GM12878 (cell line): ENCODE results near the gene LARGE1. TPM values are rescaled to one million over a fixed set of nuclear protein-coding genes. Genes with fewer than 3 reads are reported as not detected.

ENCODE experiments used
- ATAC-seq: fragments of 200-7000 bp; cut with Tn5 transposase; 3 replicates; pipeline ENCODE4 v1.9.1; 2020; ENCODE audit warnings: mild to moderate bottlenecking, moderate library complexity
- BruUV-seq: library from RNA; stranded (reverse); fragments of 400-500 nt; replicated peaks from 2 replicates; lab custom pipeline; 2021; lab: Mats Ljungman, UMichigan
- CTCF ChIA-PET: fragments of 300-600 bp; sonication (Branson Sonifier 250); formaldehyde crosslinking; extraction: SDS; loops from one replicate; lab custom pipeline; 2021; ENCODE audit warnings: inconsistent platforms; lab: Yijun Ruan, JAX
- POLR2A ChIA-PET: fragments of 350-600 bp; formaldehyde crosslinking; extraction: SDS; loops from one replicate; lab custom pipeline; 2021; ENCODE audit warnings: inconsistent platforms; lab: Charles Lee
- RAD21 ChIA-PET: fragments of 300-600 bp; sonication (Branson Sonifier 250); formaldehyde crosslinking; loops from one replicate; lab custom pipeline; 2023; ENCODE audit warnings: antibody characterized with exemption; ENCODE audit not compliant: unreplicated experiment; lab: Charles Lee
- SMC1A ChIA-PET: fragments of 300-600 bp; sonication (Branson Sonifier 250); formaldehyde crosslinking; loops from one replicate; lab custom pipeline; 2023; ENCODE audit not compliant: unreplicated experiment, uncharacterized antibody; lab: Charles Lee
- DNase-seq: peaks from one replicate; pipeline ENCODE4 v3.0.0-alpha.2; 2011; ENCODE audit warnings: low read depth, low spot score
- FAIRE-seq: peaks from 3 replicates; lab custom pipeline; 2011; peaks lifted over from hg19 to GRCh38; lab: Jason Lieb, UNC
- H2AFZ ChIP-seq: 2 replicates; pipeline ENCODE4 v1.6.0; 2011; ENCODE audit warnings: low read depth, low read length, control low read depth; ENCODE audit not compliant: control insufficient read depth
- H3K27ac ChIP-seq: 2 replicates; pipeline ENCODE4 v1.5.1; 2011; ENCODE audit warnings: control low read depth; ENCODE audit not compliant: control insufficient read depth, insufficient read depth
- H3K27me3 ChIP-seq, 2 experiments: replicated peaks in 1 of 2; 2 replicates each; pipeline versions ENCODE4 v1.6.0 to v1.6.1; 2011; ENCODE audit warnings: low read length in 1 of 2; ENCODE audit not compliant: control insufficient read depth in 2 of 2, insufficient read depth in 2 of 2
- H3K36me3 ChIP-seq, 2 experiments: 2 replicates each; pipeline ENCODE4 v1.5.1; 2011; ENCODE audit warnings: low read length in 1 of 2; ENCODE audit not compliant: control insufficient read depth in 2 of 2, insufficient read depth in 2 of 2
- H3K4me1 ChIP-seq: 2 replicates; pipeline ENCODE4 v1.6.1; 2011; ENCODE audit warnings: mild to moderate bottlenecking, low read length, moderate library complexity, mixed read lengths; ENCODE audit not compliant: control insufficient read depth, insufficient read depth
- H3K4me2 ChIP-seq: 2 replicates; pipeline ENCODE4 v1.6.0; 2011; ENCODE audit warnings: control low read depth; ENCODE audit not compliant: control insufficient read depth, insufficient read depth
- H3K4me3 ChIP-seq: fragments of 200-600 bp; sonication (generic); 2 replicates; pipeline ENCODE4 v1.5.1; 2016
- H3K79me2 ChIP-seq: 2 replicates; pipeline ENCODE4 v1.6.0; 2011; ENCODE audit warnings: low read length; ENCODE audit not compliant: control insufficient read depth, insufficient read depth
- H3K9ac ChIP-seq: 2 replicates; pipeline ENCODE4 v1.8.0; 2011; ENCODE audit warnings: low read length, control low read depth, mixed read lengths; ENCODE audit not compliant: control insufficient read depth, insufficient read depth
- H3K9me3 ChIP-seq: replicated peaks from 3 replicates; pipeline ENCODE4 v1.5.1; 2011; ENCODE audit warnings: mild to moderate bottlenecking, low read length; ENCODE audit not compliant: control insufficient read depth, insufficient read depth
- H4K20me1 ChIP-seq: 2 replicates; pipeline ENCODE4 v1.6.0; 2011; ENCODE audit not compliant: control insufficient read depth, insufficient read depth
- CBFB ChIP-seq: IDR thresholded peaks from 2 replicates; pipeline ENCODE4 v1.6.1; 2016; ENCODE audit warnings: antibody characterized with exemption, low read depth
- ESRRA ChIP-seq: IDR thresholded peaks from 2 replicates; pipeline ENCODE4 v1.6.1; 2012; ENCODE audit warnings: mild to moderate bottlenecking, low read length, improper control_type of control experiment
- FOXK2 ChIP-seq: fragments of 450-650 bp; IDR thresholded peaks from 2 replicates; pipeline ENCODE4 v1.6.1; 2017; ENCODE audit warnings: mild to moderate bottlenecking, moderate library complexity
- LARP7 ChIP-seq: fragments of 450-650 bp; IDR thresholded peaks from 2 replicates; pipeline ENCODE4 v1.6.1; 2017; ENCODE audit warnings: mild to moderate bottlenecking
- MXI1 ChIP-seq: fragments of 150-350 bp; IDR thresholded peaks from 2 replicates; pipeline ENCODE4 v1.6.1; 2011; ENCODE audit warnings: low read depth, mild to moderate bottlenecking, inconsistent platforms, low read length, improper control_type of control experiment
- MYC ChIP-seq: IDR thresholded peaks from 2 replicates; pipeline ENCODE4 v1.6.1; 2011; ENCODE audit warnings: mild to moderate bottlenecking, low read length, moderate library complexity, inconsistent platforms; ENCODE audit not compliant: insufficient read depth, insufficient replicate concordance, insufficient read length, severe bottlenecking
- NFIC ChIP-seq: IDR thresholded peaks from 2 replicates; pipeline ENCODE4 v1.6.1; 2012; ENCODE audit warnings: low read depth, mild to moderate bottlenecking, inconsistent platforms, low read length, moderate library complexity
- NRF1 ChIP-seq: conservative IDR thresholded peaks from 2 replicates; pipeline ENCODE4 v1.6.1; 2011; ENCODE audit warnings: mild to moderate bottlenecking, low read depth, low read length, improper control_type of control experiment
- RCOR1 ChIP-seq: conservative IDR thresholded peaks from 2 replicates; pipeline ENCODE4 v1.6.1; 2012; ENCODE audit warnings: low read depth, low read length, improper control_type of control experiment
- RFX5 ChIP-seq: IDR thresholded peaks from 2 replicates; pipeline ENCODE4 v1.6.1; 2011; ENCODE audit warnings: low read depth, low read length, improper control_type of control experiment
- RUNX3 ChIP-seq: IDR thresholded peaks from 2 replicates; pipeline ENCODE4 v1.6.1; 2012; ENCODE audit warnings: low read length, inconsistent platforms
- SMC3 ChIP-seq: IDR thresholded peaks from 2 replicates; pipeline ENCODE4 v1.6.1; 2011; ENCODE audit warnings: low read length, improper control_type of control experiment, borderline replicate concordance
- SRF ChIP-seq, 2 experiments: IDR thresholded peaks; 2 replicates each; pipeline ENCODE4 v1.6.1; 2011; ENCODE audit warnings: low read depth in 2 of 2, low read length in 2 of 2, mild to moderate bottlenecking in 1 of 2, moderate library complexity in 1 of 2
- ZBED1 ChIP-seq: IDR thresholded peaks from 2 replicates; pipeline ENCODE4 v1.6.1; 2016; ENCODE audit warnings: borderline replicate concordance
- WGBS: methylation state at CpG from one replicate; pipeline ENCODE4 v1.1.6; 2016; ENCODE audit warnings: low lambda C conversion rate; ENCODE audit not compliant: insufficient replicate concordance, insufficient coverage; ENCODE audit errors: missing lambda C conversion rate; 5-methylcytosine and 5-hydroxymethylcytosine counted together
- in situ Hi-C: fragments of 300-500 bp; cut with MboI; formaldehyde crosslinking; loops from 9 replicates; pipeline ENCODE4 v1.14.3; 2018; ENCODE audit warnings: mixed read lengths
- intact Hi-C: fragments of 100-400 bp; cut with micrococcal nuclease; formaldehyde crosslinking; loops from one replicate; pipeline ENCODE4 v1.14.2; 2022; ENCODE audit not compliant: unreplicated experiment
- polyA plus RNA-seq, 11 experiments: library from polyadenylated mRNA; depleted of rRNA in 4 of 11; unstranded in 6 of 11; stranded (reverse) in 5 of 11; fragments of >200 nt; fragmentation: Nextera tagmentation in 4 of 11; fragmentation: Illumina TruSeq in 1 of 11; extraction: Ambion mirVana in 4 of 11; extraction: Trizol in 1 of 11; gene quantifications; 1 replicate in 1 of 11; 2 replicates in 10 of 11; pipeline versions ENCODE4 v1.2.1 to v1.2.3, GENCODE V29; 2011 to 2016; ENCODE audit warnings: inconsistent platforms in 2 of 11, missing spikeins in 2 of 11, low read depth in 1 of 11
- total RNA-seq, 4 experiments: library from RNA; depleted of rRNA in 3 of 4; stranded (reverse); fragments of >200 nt in 3 of 4; fragmentation: Illumina TruSeq in 1 of 4; extraction: Trizol in 1 of 4; gene quantifications; 2 replicates each; pipeline versions ENCODE4 v1.2.1 to v1.2.3, GENCODE V29; 2013 to 2021
- TF ChIP-seq, protein P1 (sequence below): fragments of 450-650 bp; IDR thresholded peaks from 2 replicates; pipeline ENCODE4 v1.6.1; 2017; ENCODE audit warnings: mild to moderate bottlenecking
- TF ChIP-seq, protein P2 (sequence below): fragments of 450-650 bp; IDR thresholded peaks from 2 replicates; pipeline ENCODE4 v1.6.1; 2017; ENCODE audit warnings: borderline replicate concordance
- TF ChIP-seq, protein P3 (sequence below): fragments of 450-650 bp; IDR thresholded peaks from 2 replicates; pipeline ENCODE4 v1.6.1; 2017; ENCODE audit warnings: mild to moderate bottlenecking, moderate library complexity
- TF ChIP-seq, protein P4 (sequence below): fragments of 450-650 bp; conservative IDR thresholded peaks from 2 replicates; pipeline ENCODE4 v1.6.1; 2017; ENCODE audit warnings: mild to moderate bottlenecking, moderate library complexity

The LARGE1 gene
- total and polyA plus RNA-seq, 10 of the 15 experiments (the other 5 are each of a cell fraction or from before 2014, with no cell fraction given) = 3.2 to 41.4 (median 17.3) TPM

DNA sequence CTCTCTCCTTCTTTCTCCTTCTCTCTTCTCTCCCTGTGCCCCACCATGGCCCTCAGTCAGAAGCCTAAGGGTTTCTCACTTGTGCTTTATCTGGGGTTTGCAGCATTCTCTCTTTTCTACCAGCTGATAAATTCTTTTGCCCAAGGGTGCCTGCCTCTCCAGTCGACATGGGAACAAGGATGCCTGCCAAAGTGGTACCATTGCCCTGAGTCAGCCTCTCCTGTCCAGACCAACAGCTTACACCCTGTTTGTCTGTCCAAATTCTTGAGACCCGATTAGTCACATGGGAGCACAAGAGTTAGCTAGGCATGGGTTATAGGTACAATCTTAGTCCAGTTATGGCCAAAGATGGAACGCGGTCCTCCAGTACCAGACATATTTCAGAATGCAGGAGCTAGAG lies 242.7 kb downstream of the LARGE1 start:
- no peak for FAIRE-seq
- no peak overlapping the region for H3K27ac ChIP-seq
- no peak overlapping the region for H3K9ac ChIP-seq
- CTCF ChIA-PET = no interaction called here
- SMC1A ChIA-PET = no interaction called here
- no TSS peak for BruUV-seq
- no peak overlapping the region for H3K4me3 ChIP-seq
- H3K4me1 ChIP-seq = no peaks in the 10 kb centered on the region
- no peak overlapping the region for H2AFZ ChIP-seq
- WGBS = 74% methylated on average over 4 of the region's 4 CpGs
- H3K4me2 ChIP-seq = no peak overlapping the region
- H3K9me3 ChIP-seq = no peaks in the 10 kb centered on the region
- ATAC-seq = no peak
- no peaks in the 10 kb centered on the region for H4K20me1 ChIP-seq
- no peaks in the 10 kb centered on the region for H3K79me2 ChIP-seq
- RAD21 ChIA-PET = no interaction called here
- intact Hi-C loops = no loop called here
- POLR2A ChIA-PET = no interaction called here
- DNase-seq = no peak
- no peaks in the 10 kb centered on the region for H3K27me3 ChIP-seq
- H3K36me3 ChIP-seq = no peaks in the 10 kb centered on the region
- in situ Hi-C loops = no loop called here
- TF ChIP-seq FOXK2 = no peak
- TF ChIP-seq, protein P1, sequence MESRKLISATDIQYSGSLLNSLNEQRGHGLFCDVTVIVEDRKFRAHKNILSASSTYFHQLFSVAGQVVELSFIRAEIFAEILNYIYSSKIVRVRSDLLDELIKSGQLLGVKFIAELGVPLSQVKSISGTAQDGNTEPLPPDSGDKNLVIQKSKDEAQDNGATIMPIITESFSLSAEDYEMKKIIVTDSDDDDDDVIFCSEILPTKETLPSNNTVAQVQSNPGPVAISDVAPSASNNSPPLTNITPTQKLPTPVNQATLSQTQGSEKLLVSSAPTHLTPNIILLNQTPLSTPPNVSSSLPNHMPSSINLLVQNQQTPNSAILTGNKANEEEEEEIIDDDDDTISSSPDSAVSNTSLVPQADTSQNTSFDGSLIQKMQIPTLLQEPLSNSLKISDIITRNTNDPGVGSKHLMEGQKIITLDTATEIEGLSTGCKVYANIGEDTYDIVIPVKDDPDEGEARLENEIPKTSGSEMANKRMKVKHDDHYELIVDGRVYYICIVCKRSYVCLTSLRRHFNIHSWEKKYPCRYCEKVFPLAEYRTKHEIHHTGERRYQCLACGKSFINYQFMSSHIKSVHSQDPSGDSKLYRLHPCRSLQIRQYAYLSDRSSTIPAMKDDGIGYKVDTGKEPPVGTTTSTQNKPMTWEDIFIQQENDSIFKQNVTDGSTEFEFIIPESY = no peak
- TF ChIP-seq LARP7 = no peak
- TF ChIP-seq, protein P2, sequence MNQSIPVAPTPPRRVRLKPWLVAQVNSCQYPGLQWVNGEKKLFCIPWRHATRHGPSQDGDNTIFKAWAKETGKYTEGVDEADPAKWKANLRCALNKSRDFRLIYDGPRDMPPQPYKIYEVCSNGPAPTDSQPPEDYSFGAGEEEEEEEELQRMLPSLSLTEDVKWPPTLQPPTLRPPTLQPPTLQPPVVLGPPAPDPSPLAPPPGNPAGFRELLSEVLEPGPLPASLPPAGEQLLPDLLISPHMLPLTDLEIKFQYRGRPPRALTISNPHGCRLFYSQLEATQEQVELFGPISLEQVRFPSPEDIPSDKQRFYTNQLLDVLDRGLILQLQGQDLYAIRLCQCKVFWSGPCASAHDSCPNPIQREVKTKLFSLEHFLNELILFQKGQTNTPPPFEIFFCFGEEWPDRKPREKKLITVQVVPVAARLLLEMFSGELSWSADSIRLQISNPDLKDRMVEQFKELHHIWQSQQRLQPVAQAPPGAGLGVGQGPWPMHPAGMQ = no peak
- TF ChIP-seq NFIC = no peak
- no peak for TF ChIP-seq RUNX3
- no peak for TF ChIP-seq SRF (IDR thresholded peaks at IDR 0.05; ENCODE audit: low read depth in 2 of 2, low read length in 2 of 2)
- TF ChIP-seq, protein P3, sequence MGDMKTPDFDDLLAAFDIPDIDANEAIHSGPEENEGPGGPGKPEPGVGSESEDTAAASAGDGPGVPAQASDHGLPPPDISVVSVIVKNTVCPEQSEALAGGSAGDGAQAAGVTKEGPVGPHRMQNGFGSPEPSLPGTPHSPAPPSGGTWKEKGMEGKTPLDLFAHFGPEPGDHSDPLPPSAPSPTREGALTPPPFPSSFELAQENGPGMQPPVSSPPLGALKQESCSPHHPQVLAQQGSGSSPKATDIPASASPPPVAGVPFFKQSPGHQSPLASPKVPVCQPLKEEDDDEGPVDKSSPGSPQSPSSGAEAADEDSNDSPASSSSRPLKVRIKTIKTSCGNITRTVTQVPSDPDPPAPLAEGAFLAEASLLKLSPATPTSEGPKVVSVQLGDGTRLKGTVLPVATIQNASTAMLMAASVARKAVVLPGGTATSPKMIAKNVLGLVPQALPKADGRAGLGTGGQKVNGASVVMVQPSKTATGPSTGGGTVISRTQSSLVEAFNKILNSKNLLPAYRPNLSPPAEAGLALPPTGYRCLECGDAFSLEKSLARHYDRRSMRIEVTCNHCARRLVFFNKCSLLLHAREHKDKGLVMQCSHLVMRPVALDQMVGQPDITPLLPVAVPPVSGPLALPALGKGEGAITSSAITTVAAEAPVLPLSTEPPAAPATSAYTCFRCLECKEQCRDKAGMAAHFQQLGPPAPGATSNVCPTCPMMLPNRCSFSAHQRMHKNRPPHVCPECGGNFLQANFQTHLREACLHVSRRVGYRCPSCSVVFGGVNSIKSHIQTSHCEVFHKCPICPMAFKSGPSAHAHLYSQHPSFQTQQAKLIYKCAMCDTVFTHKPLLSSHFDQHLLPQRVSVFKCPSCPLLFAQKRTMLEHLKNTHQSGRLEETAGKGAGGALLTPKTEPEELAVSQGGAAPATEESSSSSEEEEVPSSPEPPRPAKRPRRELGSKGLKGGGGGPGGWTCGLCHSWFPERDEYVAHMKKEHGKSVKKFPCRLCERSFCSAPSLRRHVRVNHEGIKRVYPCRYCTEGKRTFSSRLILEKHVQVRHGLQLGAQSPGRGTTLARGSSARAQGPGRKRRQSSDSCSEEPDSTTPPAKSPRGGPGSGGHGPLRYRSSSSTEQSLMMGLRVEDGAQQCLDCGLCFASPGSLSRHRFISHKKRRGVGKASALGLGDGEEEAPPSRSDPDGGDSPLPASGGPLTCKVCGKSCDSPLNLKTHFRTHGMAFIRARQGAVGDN = no peak
- TF ChIP-seq ESRRA = no peak
- no peak for TF ChIP-seq CBFB
- TF ChIP-seq MXI1 = no peak
- no peak for TF ChIP-seq SMC3
- TF ChIP-seq RCOR1 = no peak
- no peak for TF ChIP-seq ZBED1
- TF ChIP-seq, protein P4, sequence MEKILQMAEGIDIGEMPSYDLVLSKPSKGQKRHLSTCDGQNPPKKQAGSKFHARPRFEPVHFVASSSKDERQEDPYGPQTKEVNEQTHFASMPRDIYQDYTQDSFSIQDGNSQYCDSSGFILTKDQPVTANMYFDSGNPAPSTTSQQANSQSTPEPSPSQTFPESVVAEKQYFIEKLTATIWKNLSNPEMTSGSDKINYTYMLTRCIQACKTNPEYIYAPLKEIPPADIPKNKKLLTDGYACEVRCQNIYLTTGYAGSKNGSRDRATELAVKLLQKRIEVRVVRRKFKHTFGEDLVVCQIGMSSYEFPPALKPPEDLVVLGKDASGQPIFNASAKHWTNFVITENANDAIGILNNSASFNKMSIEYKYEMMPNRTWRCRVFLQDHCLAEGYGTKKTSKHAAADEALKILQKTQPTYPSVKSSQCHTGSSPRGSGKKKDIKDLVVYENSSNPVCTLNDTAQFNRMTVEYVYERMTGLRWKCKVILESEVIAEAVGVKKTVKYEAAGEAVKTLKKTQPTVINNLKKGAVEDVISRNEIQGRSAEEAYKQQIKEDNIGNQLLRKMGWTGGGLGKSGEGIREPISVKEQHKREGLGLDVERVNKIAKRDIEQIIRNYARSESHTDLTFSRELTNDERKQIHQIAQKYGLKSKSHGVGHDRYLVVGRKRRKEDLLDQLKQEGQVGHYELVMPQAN = no peak
- TF ChIP-seq NRF1 = no peak
- no peak for TF ChIP-seq MYC
- no peak for TF ChIP-seq RFX5
